KOPT-K1 (cell line): ENCODE results near the gene XRCC3.

Experiments used
- H3K27ac ChIP-seq: fragments of 200-600 bp; sonication (generic); 2 replicates; pipeline ENCODE4 v1.5.1; 2016; ENCODE audit warnings: antibody characterized with exemption, mild to moderate bottlenecking, low read depth, low read length; ENCODE audit not compliant: poor library complexity, severe bottlenecking
- H3K36me3 ChIP-seq: fragments of 200-600 bp; sonication (generic); 2 replicates; pipeline ENCODE4 v1.5.1; 2017; ENCODE audit warnings: antibody characterized with exemption, mild to moderate bottlenecking, low read length, moderate library complexity; ENCODE audit not compliant: insufficient read depth
- H3K9me3 ChIP-seq: fragments of 200-600 bp; sonication (generic); 2 replicates; pipeline ENCODE4 v1.5.1; 2017; ENCODE audit warnings: antibody characterized with exemption, low read length, mild to moderate bottlenecking; ENCODE audit not compliant: insufficient read depth, poor library complexity, severe bottlenecking

Gene XRCC3

DNA sequence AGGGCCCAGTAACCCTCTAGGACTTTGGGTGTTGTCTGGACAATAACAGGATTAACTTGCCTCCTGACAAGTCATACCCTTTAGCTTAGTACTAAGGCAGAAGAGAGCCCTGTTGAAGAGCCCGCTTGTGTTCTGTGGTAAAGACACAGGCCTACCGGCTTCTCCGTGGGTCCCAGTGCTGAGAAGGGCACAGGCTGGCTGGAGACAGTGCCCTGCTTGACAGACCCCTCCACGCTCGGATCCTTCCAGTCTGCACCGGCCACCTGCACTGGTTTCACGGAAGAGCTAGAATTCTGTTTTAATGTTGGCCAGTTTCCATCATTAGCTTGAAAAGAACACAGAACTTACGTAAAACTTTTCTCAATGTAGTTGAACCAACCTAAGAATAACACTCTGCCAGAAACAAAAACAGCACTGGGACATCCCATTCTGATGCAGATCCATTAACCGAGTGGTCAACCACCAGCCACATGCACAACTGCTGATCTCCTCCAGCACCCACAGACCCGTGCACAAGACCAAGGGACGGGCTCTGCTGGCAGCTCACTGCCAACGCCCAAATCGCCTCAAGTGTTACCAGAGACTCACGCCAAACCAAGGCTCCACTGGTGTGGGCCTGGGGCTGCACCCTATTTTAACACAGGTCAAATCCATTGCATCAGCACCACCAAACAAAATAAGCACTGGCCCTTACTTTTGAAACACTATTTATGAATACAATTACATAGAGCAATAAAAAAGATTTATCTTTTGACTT is 27.4 kb upstream of the XRCC3 start:
- Histone ChIP-seq H3K36me3 (no peaks in the 10 kb centered on the region), H3K27ac (no peak overlapping the region), H3K9me3 (no peaks in the 10 kb centered on the region)

DNA sequence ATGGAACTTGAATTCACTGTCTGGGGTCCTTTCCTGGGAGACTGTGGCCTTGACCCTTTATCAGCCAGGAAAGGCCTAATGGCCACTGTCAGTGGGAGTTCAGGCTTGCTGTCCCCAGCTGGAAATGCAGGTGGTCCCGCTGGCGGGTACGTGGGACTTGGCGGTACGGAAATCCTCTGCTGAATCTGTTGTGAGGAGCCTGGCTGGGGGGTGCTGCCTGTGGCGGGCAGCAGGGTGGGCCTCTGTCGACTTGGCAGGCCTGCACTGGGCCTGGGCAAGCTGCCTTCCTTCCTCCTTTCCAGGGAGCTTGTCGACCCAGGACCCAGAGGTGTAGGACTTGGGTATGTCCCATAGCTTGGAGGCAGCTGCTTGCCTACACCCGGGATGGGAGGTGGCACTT is 26.6 kb upstream of the XRCC3 start:
- no peaks in the 10 kb centered on the region for H3K9me3 ChIP-seq

DNA sequence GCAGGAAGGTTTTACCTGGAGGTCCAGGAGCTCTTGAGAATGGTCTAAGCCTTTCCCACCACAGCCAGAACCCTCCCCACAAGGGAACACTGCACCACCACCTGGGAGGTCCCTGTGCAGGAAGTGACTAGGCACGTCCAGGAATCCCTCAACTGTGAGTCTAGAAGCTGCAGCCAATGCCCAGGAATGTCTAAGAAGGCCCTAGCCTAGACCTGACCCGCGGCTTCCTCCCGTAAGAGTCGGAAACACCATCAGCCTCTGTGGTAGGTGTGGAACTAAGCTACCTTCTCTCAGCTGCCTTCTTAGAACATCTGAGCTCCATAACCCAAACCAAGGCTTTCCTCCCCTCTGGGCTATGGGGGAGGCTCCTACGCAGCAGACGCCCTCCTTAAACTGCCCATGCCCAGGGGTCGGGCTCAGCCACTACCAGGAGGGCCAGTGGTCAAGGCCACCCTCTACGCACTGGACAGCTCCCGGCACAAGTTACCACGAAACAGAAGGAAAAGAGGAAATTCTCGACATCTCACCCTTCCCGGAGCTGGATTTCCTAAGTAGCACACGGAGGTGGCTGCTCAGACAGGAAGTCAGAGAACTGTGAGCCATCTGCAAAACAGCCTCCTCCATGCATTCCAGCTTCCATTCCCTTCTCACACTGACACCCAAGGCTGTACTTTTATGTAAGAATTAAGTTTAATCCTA is 25.9 kb upstream of the XRCC3 start:
- no peaks in the 10 kb centered on the region for H3K9me3 ChIP-seq
- no peak overlapping the region for H3K27ac ChIP-seq
- no peaks in the 10 kb centered on the region for H3K36me3 ChIP-seq

More for the DNA sequence above, 26.6 kb upstream of the XRCC3 start:
- H3K36me3 ChIP-seq, result no peaks in the 10 kb centered on the region
- no peak overlapping the region for H3K27ac ChIP-seq

DNA sequence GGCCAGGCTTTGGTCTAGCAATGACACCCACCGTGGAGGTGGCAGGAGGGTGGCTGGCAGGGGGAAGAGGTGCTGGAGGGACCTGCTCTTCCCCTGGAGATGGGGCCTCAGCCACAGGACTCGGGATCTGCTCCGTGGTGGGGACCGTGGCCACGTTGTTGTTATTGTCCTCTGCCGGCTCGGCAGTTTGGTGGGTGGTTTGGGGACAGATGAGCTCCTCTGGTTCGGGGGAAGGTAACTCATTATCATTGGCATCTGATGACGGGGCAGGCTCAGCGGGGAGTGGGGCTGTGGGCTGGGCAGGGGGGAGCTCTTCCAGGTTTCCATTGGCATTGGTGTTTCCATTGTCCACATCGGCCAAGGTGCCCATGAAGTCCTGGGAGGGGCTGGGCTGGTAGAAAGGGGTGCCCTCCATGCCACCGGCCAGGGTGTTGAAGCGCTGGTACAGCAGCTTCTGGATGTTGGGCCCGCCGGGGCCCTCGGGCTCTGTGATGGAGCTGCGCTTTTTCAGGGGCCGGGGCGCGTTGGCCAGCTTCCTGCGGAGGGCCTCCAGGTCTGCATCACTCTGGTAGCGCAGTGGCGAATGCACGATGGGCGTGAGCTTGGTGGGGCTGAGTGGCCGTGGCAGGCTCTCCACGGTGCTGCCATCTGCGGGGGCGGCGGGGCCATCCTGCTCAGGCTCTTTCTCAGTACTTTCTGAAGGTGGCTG is 24.7 kb upstream of the XRCC3 start:
- H3K27ac ChIP-seq, result no peak overlapping the region
- peaks cover 5% of the 10 kb centered on the region; the same call in 1 of the 2 replicates for H3K36me3 ChIP-seq
- H3K9me3 ChIP-seq, result no peaks in the 10 kb centered on the region

DNA sequence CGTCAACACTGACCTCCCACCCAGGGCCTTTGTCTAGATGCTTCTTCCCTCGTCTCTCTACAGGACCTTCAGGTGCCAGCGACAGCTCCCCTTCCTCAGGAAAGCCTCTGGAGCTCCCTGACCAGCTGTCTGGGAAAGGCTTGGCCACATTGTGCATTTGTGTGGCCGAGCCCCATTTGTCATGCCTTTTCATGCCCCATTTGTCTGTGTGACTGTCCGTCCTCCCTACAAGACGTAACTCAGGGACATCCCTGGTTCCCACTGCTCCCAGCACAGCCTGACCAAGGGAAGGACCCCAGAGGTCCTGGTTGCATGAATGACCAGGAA is 24.2 kb upstream of the XRCC3 start:
- Histone ChIP-seq H3K9me3 (no peaks in the 10 kb centered on the region), H3K27ac (no peak overlapping the region), H3K36me3 (peaks cover 8% of the 10 kb centered on the region)

DNA sequence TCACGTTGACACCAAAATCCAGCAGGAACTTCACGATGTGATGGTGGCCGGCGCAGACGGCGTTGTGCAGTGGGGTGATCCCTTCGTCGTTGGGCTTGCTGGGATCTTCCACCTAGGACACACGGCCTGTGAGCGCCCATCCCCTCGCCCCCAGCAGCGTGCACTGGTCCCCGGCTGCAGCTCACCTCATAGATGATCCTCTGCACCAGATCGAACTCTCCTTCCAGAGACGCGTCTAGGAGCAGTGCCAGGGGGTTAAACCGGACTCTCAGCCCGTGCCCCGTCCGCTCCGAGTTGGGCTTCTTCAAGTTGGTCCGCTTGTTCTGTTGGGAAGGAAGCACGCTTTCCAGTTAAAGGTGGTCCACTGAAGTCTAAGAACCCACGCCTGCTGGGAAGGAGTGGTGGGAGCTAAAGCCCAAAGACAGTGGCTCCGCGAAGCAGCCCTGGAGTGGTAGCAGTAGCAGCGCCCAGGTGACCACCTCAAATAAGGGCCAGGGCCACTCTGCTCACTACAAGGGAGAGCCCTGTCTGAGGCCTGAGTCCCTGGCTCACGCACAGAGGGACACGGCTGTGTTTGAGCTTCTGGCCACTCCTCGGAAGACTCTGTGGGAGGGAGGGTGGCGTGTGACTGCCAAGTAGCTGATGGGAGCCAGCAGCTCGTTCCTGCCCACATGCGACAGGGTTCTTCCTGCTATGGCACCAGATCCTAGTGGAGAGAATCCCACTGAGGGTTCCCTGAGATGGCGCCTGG is 23.6 kb upstream of the XRCC3 start:
- Histone ChIP-seq H3K9me3 (no peaks in the 10 kb centered on the region), H3K27ac (no peak overlapping the region), H3K36me3 (peaks cover 14% of the 10 kb centered on the region)

DNA sequence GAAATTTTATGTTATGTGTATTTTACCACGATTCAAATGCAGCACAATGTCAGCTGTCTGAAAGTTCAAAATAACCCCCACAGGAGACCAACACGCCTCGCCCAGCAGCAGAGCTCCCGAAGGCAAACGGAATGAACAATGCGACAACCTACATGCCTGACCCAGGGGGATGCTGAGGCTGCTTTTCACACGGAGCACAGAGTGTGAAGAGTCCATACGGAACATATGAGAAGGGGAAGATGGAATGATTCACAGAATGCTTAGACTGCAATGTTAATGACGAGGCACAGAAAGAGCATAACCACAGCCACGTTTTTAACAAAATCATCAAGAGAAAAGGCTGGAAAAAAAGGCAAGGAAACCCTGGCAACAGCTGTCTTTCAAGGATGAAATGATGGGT is 22.9 kb upstream of the XRCC3 start:
- no peak overlapping the region for H3K27ac ChIP-seq
- no peaks in the 10 kb centered on the region for H3K9me3 ChIP-seq
- peaks cover 21% of the 10 kb centered on the region for H3K36me3 ChIP-seq

DNA sequence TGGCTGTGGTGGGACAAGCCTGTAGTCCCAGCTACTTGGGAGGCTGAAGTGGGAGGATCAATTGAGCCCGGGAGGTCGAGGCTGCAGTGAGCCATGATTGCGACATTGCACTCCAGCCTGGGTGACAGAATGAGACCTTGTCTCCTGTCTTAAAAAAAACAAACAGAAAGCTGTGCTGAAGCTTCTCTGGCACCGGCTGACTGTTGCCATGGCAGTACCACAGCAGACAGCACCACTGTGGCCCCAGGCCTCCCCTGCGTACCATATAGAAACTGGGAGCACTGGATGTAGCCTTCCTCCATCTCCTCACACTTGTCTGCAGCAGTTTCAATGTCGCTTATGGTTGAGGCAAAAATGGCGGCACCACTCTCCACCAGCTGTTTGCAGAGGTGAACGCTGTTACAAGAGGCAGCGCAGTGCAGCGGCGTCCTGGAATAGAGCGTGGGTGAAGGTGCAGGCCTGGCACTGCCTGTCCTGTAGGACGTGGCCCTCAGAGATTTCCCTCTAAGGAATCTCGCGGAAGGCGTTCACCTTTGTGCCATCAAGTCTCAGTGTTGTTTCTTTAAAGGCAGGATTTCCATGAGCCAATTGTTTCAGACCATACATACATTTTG is 22.3 kb upstream of the XRCC3 start:
- peaks cover 27% of the 10 kb centered on the region for H3K36me3 ChIP-seq
- H3K27ac ChIP-seq, result no peak overlapping the region

DNA sequence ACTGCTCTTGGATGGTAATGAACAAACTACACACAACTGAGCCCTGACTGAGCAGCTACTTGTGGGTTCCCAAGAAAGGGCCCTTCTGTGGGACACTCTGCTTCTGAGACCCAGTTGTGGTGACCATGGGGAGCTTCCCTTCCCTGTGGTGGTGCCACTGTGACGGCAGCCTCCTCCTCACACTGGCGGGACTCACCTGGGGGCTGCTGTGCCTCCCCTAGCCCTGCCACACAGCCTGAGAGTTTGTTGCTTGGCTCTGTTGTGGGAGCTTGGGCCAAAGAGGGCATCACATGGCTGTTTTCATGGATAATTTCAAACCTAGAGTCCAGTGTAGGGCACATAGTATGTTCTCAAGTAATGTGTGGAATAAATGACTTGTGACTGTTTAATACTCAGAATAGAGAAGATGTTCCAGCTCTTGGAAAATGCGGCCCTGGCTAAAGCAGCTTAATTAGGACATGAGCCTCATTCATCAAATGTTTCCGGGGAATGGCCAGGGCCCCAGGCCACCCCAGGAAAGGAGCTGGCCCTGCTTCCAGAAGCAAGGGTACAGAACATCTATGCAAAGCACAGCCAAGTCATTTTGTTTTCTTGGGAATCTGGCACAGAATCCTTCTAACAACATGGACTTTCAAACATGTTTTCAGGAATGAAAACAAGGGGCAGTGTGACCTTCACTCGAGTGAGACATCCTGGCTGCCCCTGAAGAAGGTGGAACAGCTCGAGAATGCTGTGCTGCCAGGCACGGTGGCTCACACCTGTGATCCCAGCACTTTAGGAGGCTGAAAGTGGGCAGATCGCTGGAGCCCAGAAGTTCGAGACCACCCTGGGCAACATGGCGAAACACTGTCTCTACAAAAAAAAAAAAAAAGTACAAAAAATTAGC is 21.5 kb upstream of the XRCC3 start:
- Histone ChIP-seq H3K9me3 (no peaks in the 10 kb centered on the region), H3K27ac (no peak overlapping the region), H3K36me3 (peaks cover 35% of the 10 kb centered on the region)

More for the DNA sequence above, 22.3 kb upstream of the XRCC3 start:
- no peaks in the 10 kb centered on the region for H3K9me3 ChIP-seq

DNA sequence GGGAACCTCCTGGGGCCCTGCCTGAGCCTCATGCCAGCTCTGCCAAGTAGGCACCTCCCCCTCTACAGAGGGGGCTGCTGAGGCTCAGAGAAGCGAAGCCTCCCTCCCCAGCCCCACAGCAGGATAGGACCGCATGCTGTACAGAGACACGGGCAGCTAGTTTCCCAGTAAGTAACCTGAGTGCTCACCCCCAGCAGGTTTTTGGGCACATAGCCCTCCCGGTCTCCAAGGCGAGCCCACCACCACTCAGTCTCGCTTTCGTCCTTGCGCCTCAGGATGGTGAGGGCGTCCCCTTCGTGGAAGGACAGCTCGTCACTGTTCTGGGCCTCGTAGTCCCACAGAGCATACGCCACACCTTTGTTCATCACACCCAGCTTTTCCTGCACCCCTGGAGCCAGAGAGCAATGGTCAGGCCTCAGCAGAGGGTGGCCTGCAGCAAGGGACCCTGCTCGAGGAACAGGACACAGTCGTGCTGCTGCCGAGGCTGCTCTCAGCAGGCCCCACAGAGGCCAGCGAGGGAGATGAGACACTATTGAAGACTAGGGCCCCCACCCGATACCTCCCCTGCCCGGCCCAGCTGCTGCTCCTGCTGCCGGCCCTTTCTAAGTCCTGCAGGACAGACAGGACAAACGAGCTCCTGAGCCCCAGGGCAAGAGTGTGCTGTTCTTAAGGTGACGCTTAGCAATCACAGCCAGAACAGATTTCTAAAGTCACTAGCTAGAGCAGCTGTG is 20.7 kb upstream of the XRCC3 start:
- peaks cover 42% of the 10 kb centered on the region for H3K36me3 ChIP-seq
- H3K27ac ChIP-seq, result no peak overlapping the region
- H3K9me3 ChIP-seq, result no peaks in the 10 kb centered on the region

DNA sequence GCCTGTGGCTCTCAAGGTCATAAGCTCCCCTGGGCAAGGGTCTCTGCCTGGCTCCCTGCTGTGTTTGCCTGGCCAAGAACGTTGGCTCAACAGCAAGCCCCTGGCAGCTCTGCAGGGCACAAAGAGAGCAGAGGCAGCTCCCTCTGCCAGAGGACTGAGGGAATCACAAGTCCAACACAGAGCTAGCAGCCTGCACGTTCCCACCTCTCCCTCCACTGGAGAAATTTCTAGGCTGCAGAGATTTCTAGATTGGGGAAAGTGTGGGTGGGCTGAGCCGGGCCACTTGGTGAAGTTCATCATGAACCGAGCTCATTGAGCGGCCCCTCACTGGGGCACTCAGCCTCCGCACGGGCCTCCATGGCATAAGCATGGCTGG is 20.2 kb upstream of the XRCC3 start:
- Histone ChIP-seq H3K27ac (no peak overlapping the region), H3K9me3 (no peaks in the 10 kb centered on the region), H3K36me3 (peaks cover 46% of the 10 kb centered on the region)

DNA sequence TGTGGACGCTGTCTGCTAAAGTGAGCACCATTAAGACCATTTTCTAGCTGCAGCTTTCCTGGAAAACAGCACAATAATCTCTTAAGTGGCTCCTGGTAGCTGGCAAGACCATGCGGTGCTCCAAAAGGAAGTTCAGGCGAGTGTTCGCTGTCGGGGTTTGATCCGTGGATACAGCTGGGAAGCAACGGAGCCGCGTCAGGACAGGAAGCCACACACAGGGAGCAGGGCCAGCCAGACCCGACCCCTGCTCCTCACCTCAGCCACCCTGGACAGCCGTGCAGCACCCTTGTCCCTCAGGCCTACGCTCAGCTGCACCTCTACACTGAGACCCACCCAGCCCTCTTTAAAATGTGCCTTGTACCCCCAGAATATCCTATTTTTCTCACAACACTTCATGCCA is 19.8 kb upstream of the XRCC3 start:
- Histone ChIP-seq H3K9me3 (no peaks in the 10 kb centered on the region), H3K36me3 (peaks cover 50% of the 10 kb centered on the region), H3K27ac (no peak overlapping the region)

DNA sequence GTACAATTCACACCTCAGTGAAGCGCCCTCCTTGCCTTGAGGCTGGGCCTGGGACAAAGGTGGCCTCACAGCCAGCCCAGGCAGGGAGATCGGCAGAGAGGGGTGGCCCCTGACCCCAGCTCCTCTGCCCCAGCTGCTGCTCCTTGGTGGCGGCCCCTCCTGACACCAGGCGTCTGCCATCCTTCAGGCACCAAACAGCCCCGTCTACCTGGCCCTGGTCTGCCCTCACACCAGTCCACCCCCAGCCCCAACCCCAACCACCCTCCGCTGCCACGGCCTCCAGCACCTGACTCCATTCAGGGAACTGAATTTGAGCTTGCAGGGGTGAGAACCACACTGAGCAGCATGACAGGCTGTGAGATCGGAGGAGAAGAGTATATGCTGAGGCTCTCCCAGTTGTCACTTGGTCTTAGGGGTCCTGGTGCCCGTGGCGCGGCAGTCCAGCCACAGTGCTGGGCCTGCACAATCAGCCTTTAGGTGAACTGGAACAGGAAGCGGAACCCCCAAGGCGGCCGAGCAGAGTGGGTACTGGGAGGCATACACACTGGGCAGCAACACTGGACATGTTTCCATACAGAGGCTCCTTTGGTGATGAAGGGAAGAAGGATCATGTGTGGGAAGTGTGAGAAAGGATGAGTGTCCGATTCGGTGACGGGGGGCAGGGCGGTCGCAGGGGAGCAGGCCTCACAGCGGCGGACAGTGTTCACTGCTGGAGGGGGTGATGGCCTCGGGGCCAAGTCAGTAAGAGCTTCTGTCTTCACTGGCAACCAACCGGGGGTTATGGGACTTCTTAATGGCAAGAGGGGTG is 19.0 kb upstream of the XRCC3 start:
- peaks cover 58% of the 10 kb centered on the region for H3K36me3 ChIP-seq
- H3K27ac ChIP-seq, result no peak overlapping the region
- no peaks in the 10 kb centered on the region for H3K9me3 ChIP-seq
